VCaP (cell line): ENCODE results near the gene TICAM2.

Experiments
- H3K27ac ChIP-seq: fragments of 450-650 bp; 2 replicates; pipeline ENCODE4 v1.5.1; 2017
- CTCF ChIP-seq: fragments of 450-650 bp; conservative IDR thresholded peaks from 2 replicates; pipeline ENCODE4 v1.5.1; 2017; ENCODE audit warnings: mild to moderate bottlenecking, moderate library complexity

TICAM2 gene

GRCh38 chr5:115568668-115569067, 33.6 kb downstream of the TICAM2 start:
- no peak for TF ChIP-seq CTCF
- no peak overlapping the region; the same call in 1 of the 2 replicates for H3K27ac ChIP-seq

GRCh38 chr5:115565233-115565632, 37.0 kb downstream of the TICAM2 start:
- TF ChIP-seq CTCF = no peak
- H3K27ac ChIP-seq = no peak overlapping the region

- no peak overlapping the region for H3K27ac ChIP-seq
- TF ChIP-seq CTCF = no peak
These were observed 41.1 kb downstream of the TICAM2 start for GRCh38 chr5:115561176-115561575.

GRCh38 chr5:115559524-115559923, 42.8 kb downstream of the TICAM2 start:
- no peak for TF ChIP-seq CTCF
- peak overlapping the region; percentile 91 for H3K27ac ChIP-seq

GRCh38 chr5:115558388-115558956, 43.8 kb downstream of the TICAM2 start:
- TF ChIP-seq CTCF = no peak
- peak overlapping the region; percentile 91 for H3K27ac ChIP-seq

GRCh38 chr5:115557667-115558387, 44.5 kb downstream of the TICAM2 start:
- no peak for TF ChIP-seq CTCF

GRCh38 chr5:115556276-115556675, 46.0 kb downstream of the TICAM2 start:
- peak overlapping the region; percentile 91 for H3K27ac ChIP-seq
- TF ChIP-seq CTCF = no peak

More at GRCh38 chr5:115557667-115558387, 44.5 kb downstream of the TICAM2 start:
- peak overlapping the region; percentile 91 for H3K27ac ChIP-seq
